Measurements from ENCODE around the gene ZNF714. TPM values are rescaled to one million over a fixed set of nuclear protein-coding genes. Genes with fewer than 3 reads are reported as not detected.

Gene ZNF714
- total RNA-seq, 4 donors from 2014 or later: 2.1 to 8.0 (median 3.7) TPM

GRCh38 chr19:21143428-21143827 lies 61.4 kb downstream of the ZNF714 start:
- no peak for ATAC-seq (ENCODE audit: low FRiP score)
- DNase-seq (ENCODE audit: low spot score): no peak
- no peak for TF ChIP-seq CTCF (IDR thresholded peaks at IDR 0.05)

DNA sequence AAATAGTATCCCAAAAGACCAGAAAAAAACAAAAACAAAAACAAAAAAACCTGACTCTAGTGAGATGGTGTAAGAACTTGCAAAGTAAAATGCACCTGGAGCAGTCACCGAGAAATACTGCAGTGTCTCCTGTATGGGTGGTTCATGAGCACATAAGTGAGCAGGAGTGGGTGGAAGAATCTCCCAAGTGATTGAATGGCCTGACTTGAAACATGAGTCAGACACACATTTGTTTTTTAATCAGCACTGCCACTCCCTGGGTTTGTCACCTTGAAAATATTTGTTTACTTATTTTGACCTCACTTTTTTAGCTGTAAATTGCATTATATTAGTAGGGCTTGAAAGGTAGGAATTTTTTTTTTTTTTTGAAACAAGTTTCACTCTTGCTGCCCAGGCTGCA lies 61.9 kb downstream of the ZNF714 start:
- no peak for TF ChIP-seq CTCF (IDR thresholded peaks at IDR 0.05)
- no peak for DNase-seq (ENCODE audit: low spot score)
- ATAC-seq (ENCODE audit: low FRiP score): no peak

DNA sequence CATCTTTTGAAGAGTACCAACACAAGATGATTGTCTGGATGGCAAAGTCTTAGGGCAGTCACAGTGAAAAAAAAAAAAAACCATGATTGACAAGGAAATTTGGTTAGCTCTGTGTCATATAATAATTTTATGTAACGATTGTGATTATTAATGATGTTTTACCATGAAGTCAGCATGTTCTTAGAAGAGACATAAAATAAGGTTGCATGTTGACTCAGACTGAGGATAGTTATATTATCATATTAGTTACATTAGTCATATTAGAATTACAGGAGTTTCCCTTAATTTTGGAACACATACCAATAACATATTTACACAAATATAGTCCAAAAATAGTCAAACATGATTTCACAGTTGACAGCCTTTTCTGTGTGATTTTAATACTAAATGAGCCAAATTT lies 65.5 kb downstream of the ZNF714 start:
- no peak for ATAC-seq (ENCODE audit: low FRiP score)
- no peak for DNase-seq (ENCODE audit: low spot score)
- no peak for TF ChIP-seq CTCF (IDR thresholded peaks at IDR 0.05)

- no peak for DNase-seq (ENCODE audit: low spot score)
- no peak for ATAC-seq (ENCODE audit: low FRiP score)
- no peak for TF ChIP-seq CTCF (IDR thresholded peaks at IDR 0.05)
Observed at GRCh38 chr19:21148681-21149080, 66.7 kb downstream of the ZNF714 start.

GRCh38 chr19:21149877-21150276 lies 67.9 kb downstream of the ZNF714 start:
- ATAC-seq (ENCODE audit: low FRiP score) (no peak), DNase-seq (ENCODE audit: low spot score) (no peak)
- TF ChIP-seq CTCF (IDR thresholded peaks at IDR 0.05): no peak

GRCh38 chr19:21151460-21151859 lies 69.5 kb downstream of the ZNF714 start:
- no peak for DNase-seq (ENCODE audit: low spot score)
- TF ChIP-seq CTCF (IDR thresholded peaks at IDR 0.05): no peak
- ATAC-seq (ENCODE audit: low FRiP score): no peak

GRCh38 chr19:21158523-21159135 lies 76.6 kb downstream of the ZNF714 start:
- ATAC-seq (ENCODE audit: low FRiP score) (no peak), DNase-seq (ENCODE audit: low spot score) (no peak)
- TF ChIP-seq CTCF (IDR thresholded peaks at IDR 0.05): no peak
